CD4-positive, alpha-beta T cell treated with Interleukin-6 for 4 hours (primary cell): ENCODE measurements around the gene ERVFRD-1.
"Not testable (repeated sequence)": the region's sequence is repeated elsewhere in the genome, so short reads cannot be mapped to it uniquely, and the experiment has no call there.

Experiments used
- DNase-seq: peaks from one replicate; pipeline ENCODE4 v3.0.0-alpha.2; 2020; ENCODE audit warnings: mixed read lengths

The ERVFRD-1 gene

DNA sequence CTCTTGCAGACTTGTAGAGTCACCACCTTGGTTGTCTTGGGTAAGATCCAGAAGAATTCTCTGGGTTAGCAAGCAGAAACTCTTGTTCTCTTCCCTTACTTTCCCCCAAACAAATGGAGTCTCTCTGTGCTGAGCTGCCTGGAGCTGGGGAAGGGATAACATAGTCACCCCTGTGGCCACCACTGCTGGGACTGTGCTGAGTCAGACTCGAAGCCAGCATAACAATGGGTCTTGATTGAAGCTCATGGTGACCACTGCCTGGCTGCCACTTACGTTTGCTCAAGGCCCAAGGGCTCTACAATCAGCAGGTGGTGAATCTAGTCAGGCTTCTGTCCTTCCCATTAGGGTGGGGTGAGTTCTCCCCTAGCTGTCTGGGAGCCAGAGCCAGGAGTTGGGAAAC lies 15.4 kb upstream of the ERVFRD-1 start:
- no peak for DNase-seq

DNA sequence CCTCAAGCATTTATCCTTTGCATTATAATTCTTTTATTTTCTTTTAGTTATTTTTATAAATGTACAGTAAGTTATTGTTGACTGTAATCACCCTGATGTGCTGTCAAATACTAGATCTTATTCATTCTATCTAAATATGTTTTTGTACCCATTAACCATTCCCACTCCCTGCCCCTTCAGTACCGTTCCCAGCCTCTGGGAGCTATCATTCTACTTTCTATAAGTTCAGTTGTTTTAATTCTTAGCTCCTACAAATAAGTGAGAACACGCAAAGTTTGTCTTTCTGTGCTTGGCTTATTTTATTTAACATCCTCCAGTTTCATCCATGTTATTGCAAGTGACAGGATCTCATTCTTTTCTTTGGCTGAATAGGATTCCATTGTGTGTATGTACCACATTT lies 12.5 kb upstream of the ERVFRD-1 start:
- DNase-seq = no peak

DNA sequence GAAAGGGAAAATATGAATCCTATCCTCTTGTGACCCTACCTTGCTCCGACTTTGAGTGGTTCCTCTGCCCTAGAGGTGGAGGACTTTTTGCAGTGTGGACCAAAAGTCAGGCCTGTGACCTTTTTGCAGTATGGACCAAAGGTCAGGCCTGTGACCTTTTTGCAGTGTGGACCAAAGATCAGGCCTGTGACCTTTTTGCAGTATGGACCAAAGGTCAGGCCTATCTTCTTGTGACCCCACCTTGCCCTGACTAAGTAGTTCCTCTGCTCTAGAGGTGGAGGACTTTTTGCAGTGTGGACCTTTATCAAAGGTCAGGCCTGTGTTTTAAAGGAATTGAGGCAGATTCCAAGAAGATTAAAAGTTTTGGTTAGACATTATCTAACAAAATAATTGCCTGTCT lies 10.9 kb upstream of the ERVFRD-1 start:
- DNase-seq = no peak

DNA sequence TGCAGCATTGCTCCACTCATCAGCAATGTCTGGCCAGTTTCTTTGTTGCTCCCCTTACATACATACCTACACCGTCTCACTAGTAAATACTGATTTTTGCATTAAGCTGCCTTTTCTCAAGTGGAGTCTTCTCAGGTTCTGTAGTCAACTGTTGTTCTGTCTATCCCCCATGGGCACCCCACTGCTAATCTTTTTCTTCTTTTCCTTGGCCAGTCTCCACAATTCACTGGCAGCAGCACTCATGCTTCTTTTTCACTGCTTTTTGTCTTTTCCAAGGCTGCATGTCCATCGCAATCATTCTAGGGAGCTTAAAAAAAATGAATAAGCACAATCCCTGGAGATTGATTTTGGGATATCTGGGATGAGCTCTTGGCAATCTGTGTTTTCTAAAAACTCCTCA lies 10.3 kb upstream of the ERVFRD-1 start:
- no peak for DNase-seq

DNA sequence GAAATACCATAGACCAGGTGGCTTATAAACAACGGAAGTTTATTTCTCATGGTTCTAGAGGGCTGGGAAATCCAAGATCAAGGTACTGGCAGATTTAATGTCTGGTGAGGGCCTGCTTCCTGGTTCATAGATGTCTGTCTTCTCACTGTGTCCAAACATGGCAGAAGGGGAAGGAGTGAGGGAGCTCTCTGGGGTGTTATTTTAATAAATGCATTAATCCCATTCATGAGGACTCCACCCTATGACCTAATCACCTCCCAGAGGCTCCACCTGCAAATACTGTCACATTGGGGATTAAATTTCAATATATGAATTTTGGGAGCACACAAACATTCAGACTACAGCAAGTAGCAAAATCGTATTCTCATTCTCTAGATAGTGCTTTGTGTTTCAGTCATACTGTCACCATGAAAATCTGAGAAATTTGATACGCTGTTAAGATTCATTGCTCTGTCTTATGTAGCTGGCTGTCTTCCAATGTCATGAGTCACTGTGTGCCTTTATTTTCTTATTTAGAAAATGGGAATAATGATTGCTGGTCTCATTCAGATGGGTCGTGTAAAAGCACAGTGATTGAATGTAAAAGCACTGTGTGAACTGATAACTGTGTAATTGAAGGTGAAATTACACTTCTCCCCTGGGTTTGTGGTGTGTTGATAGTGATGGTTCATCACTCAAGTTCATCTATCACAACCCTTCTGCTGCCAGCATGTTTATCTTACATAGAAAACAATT lies 8.9 kb upstream of the ERVFRD-1 start:
- no peak for DNase-seq

DNA sequence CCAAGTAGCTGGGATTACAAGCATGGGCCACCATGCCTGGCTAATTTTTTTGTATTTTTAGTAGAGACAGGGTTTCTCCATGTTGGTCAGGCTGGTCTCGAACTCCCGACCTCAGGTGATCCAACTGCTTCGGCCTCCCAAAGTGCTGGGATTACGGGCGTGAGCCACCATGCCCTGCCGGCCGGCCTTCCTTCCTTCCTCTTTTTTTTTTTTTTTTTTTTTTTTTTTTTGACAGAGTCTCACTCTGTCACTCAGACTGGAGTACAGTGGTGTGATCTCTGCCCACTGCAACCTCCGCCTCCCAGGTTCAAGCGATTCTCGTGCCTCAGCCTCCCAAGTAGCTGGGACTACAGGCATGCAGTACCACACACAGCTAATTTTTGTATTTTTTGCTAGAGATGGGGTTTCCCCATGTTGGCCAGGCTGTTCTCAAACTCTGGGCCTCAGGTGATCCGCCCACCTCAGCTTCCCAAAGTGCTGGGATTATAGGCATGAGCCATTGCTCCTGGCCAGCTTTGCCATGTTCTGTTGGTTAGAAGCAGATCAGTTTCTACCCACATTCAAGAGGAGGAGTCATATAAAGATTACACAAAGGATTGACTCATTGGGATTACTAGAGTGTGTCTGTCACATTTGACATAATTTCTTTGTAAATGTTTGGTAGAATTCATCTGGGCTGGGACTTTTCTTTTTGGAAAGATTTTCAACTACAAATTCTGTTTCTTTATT lies 4.4 kb upstream of the ERVFRD-1 start:
- not testable (repeated sequence) for DNase-seq

DNA sequence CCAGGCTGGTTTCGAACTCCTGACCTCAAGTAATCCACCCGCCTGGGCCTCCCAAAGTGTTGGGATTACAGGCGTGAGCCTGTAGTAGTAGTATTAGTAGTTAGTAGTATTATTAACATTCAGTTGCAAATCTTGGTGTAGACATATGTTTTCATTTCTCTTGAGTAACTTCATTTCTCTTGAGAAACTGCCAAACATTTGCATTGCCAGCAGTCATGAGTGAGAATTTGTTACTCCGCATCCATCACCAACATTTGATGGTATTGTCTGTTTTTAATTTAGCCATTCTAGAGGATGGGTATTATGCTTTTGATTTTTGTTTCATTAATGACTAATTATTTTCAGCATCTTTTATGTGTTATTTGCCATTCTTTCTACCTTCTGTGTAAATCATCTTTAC lies 1.5 kb upstream of the ERVFRD-1 start:
- DNase-seq = no peak

DNA sequence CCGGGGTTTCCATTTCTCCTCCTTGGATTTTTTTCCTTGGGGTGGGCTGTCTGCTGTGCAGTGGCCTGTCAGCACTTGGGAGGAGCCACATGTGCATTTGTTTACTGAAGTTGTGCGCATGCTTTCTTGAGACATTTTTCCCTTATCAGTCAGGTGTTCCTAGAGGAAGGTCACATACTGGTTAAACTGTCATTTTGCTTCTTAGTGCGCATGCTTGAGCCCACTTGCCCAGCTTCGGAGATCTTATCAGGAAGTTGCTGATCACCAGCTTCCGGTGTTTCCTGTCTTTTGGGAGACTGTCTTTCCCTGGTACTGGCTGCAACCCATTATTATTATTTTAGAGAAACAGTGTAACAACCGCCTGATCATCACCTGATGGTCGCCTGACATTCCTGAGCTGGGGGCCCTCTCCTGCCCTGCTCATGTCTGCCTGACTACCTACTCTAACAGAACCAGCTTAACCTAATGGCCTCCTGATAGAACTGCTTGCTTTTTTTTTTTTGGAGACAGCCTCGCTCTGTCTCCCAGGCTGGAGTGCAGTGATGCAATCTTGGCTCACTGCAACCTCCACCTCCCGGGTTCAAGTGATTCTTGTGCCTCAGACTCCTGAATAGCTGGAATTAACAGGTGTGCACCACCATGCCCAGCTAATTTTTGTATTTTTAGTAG lies 378 bp upstream of the ERVFRD-1 start:
- DNase-seq = peak; percentile 16

DNA sequence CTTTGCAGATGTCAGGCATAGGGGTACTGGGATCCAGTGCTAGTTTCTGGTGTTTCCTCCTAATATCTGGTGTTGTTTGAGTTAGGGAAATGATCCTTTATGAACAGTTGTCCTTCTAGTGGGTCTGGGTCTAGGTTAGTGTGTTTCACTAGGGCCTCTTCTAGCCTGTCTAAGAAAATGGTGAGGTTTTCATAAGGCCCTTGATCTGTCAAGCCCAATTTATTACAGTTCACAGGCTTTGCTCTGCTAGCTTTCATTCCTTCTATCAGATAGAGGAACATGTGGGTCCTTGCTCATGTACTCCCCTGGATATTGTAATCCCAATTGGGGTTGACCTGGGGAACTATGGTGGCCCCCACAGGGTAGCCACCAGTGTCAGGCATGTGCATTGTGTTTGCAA lies 2.8 kb downstream of the ERVFRD-1 start:
- no peak for DNase-seq

DNA sequence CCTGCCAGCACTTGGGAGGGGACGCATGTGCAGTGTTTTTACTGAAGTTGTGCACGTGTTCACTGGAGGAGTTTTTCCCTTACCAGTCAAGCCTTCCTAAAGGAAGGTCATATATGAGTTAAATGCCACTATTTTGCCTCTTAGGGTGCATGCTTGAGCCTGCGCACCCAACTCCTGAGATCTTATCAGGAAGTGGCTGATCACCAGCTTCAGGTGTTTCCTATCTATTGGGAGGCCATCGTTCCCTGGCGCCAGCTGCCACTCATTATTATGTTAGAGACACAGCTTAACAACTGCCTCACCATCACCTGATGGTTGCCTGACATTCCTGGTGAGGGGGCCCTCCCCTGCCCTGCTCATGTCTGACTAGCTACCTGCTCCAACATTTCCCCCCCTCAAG lies 8.5 kb downstream of the ERVFRD-1 start:
- no peak for DNase-seq

DNA sequence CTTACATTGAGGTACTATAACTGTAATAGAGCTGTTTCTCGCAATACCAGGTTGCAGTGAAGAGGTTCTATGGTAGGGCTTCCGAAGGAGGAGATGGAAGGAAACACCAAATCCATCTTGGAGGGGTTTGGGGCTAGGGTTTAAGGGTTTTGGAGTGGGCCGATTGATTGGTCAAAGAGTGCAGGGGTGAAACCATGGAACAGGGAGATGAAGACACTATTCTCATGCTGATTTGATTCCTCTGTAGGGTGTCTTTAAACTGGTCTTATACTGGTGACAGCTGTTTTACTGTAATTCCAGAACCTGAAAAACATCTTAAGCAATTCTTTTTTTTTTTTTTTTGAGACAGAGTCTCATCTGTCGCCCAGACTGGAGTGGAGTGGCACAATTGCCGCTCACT lies 10.1 kb downstream of the ERVFRD-1 start:
- DNase-seq = no peak

DNA sequence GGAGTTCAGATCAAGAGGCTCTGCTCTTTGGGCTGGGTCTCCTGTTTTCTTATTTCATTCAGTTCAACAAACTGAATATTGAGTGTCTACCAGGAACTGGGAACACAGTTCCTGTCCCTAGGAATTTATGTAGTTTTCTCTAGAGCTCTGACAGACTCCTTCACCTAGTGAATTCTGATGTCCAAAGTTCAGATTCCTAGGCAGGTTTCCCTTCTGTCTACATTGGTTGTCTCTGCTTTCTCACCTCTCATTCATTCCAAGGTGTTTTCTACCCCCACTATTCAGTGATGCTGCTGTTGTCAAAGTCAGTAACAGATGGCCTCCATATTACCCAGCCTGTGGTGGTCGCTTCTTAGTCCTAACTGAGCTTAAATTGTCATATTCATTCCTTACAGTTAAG lies 13.5 kb downstream of the ERVFRD-1 start:
- no peak for DNase-seq

DNA sequence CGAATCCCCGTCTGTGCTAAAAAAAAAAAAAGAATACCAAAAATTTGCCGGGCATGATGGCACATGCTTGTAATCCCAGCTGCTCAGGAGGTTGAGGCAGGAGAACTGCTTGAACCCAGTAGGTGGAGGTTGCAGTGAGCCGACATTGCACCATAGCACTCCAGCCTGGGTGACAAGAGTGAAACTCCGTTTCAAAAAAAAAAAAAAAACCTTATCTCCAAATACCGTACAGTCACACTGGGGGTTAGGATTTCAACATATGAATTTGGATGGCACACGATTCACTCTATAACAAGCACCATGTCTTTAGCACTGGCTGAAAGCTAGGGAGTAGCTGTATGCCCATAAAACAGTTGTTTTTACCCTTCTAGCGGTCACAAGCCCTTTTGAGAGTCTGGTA lies 14.0 kb downstream of the ERVFRD-1 start:
- no peak for DNase-seq

DNA sequence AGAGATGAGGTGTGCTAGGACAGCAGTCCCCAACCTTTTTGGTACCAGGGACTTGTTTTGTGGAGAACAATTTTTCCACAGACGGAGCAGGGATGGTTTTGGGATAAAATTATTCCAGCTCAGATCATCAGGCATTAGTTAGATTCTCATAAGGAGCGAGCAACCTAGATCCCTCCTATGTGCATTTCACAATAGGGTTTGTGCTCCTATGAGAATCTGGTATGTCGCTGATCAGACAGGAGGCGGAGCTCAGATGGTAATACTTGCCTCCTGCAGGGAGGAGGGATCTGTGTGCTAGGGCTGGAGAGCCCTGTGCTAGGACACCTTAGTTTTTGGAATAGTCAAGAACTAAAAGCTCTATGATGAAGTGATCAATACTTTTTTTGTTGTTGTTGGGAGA lies 15.4 kb downstream of the ERVFRD-1 start:
- peak; percentile 17 for DNase-seq

DNA sequence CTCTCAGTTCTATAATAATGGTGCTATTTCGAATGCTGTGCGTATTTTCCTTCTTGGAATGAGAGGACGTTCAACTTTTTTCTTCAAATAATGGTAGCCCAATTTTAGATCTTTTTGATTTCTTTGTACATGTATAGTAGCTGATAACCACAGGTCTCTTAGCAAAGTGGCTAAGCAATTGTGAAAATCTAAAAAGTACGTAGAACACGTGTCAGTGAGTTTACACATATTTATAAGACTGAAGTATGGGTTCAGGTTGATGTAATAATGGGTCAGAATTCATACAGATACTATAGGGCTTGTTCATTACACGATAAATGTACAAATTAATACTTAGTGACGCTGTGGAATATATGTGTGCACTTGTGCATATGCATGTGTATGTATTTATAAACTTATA lies 16.6 kb downstream of the ERVFRD-1 start:
- no peak for DNase-seq

DNA sequence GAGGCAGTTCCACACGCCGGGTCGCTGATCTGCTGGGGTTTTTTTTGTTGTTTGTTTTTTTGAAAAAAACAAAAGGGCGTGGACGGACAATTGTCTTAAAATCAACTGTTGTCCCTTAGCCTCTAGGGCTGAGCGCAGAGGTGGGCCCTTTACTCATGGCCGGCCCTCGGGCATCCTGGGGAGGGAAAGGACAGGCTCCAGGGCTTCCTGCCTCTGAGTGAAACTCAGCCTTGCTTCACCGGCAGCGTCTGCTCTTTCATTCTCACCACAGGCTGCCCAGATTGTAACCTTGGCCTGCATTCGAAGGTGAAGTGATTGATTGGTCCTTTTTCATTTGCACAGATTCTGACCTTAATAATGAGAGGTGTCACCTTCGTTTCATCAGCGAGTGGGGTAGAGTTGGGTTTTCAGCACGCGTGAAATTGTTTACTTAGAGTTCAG lies 17.1 kb downstream of the ERVFRD-1 start:
- peak; percentile 53 for DNase-seq

DNA sequence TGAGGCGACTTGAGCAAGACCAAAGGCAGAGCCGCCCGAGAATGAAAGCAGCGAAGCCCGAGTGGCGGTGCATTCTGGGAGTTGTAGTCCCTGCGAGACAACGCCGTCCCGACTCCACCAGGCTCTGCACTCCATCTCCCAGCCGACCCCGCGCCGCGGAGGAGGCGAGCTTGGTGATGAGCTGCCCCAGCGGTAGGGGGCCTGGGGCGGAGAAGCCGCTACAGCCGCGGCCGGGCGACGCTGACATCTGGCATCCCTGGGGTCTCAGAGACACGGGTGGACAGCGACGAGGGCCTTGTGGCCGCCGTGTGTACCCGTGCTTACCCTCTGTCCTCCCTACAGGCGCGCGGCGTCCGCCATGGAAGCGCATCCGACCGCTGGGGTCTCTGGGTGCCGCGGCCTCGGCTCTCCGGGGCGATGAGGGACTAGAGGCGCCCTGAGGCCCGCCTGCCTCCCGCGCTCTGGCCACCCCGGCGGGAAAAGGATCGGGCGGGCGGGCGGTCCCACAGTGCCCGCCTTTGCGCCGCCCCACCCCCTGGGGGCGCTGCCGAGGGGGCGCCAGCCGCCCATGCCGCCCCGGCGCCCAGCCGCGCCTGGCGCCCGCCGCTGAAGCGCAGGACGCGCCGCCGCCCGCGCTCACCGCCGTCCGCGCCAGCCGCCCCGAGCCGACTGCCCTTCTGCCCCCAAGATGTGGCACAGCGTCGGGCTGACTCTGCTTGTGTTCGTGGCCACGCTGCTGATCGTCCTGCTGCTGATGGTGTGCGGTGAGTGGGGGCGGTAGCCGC lies 17.7 kb downstream of the ERVFRD-1 start, which contains the start of gene SMIM13:
TSS of gene SMIM13 (plus strand) at position 209 of the 785 bp plus-strand sequence. CDS start at position 689, 480 bp downstream.
- DNase-seq = peak; percentile 95

DNA sequence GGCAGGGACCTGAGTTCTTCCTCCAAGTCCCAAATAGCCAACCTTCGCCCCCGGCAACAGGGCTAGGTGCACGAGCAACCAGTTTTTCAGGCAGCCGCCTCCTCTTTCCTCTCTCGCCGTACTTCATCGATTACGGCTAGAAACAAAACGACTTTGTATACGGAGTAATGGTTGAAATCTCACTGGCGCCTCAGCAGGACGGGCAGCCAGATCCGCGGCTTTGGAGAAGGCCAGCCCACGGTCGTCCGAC lies 18.2 kb downstream of the ERVFRD-1 start:
- DNase-seq = no peak

DNA sequence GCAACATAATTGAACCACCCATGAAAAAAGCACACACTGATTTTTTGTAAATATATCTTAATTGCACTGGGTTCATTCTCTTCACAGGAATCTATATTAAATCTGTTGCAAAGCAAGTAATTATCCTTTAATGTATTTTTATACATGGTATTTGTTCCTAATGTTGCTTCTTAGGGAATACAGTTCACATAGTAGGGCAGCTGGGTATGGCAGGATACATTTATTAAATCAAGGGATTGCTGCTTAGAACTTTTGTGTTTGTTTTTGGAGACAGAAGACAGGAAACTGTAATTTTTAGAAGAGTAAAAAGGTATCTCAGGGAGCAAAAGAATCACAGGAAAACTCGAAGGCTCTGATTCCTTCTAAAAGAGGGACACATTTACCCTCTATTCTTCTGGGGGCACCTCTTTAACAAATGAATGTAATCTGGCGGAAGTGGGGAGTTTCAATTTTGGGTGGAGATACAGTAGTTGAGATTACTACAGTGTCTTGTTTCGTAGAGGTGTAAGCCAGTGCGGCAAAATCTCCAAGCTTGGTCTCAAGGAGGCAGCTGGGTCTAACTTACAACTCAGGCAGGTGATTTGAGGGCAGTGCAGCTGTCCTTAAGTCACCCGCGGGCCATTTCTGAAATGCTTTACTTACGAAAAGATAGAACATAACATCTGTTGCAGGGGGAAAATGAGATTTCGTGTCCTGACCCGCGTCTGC lies 18.7 kb downstream of the ERVFRD-1 start:
- no peak for DNase-seq

DNA sequence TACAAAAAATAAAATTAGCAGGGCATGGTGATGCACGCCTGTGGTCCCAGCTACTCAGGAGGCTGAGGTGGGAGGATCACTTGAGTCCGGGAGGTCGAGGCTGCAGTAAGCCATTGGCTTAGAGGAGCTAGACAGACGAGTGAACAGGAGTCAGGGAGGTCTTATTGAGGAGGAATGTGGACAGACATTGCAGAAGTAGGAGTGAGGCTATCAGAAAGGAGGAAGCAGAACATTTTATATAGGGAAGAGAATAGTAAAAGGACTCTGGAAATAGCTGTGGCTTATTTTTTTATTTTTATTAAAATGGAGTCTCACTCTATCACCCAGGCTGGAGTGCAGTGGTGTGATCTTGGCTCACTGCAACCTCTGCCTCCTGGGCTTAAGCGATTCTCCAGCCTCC lies 20.4 kb downstream of the ERVFRD-1 start:
- DNase-seq = not testable (repeated sequence)

DNA sequence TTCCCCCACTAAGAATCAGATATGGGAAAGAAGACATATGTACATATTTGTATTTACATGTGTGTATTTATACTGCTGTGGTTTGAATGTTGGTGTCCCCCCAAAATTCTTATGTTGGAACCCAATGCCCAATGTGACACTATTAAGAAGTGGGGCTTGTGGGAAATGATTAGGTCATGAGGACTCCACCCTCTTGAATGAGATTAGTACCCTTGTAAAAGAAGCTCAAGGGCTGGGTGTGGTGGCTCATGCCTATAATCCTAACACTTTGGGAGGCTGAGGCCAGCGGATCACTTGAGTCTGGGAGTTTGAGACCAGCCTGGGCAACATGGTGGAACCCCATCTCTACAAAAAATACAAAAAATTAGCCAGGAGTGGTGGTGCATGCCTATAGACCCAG lies 21.8 kb downstream of the ERVFRD-1 start:
- no peak for DNase-seq

DNA sequence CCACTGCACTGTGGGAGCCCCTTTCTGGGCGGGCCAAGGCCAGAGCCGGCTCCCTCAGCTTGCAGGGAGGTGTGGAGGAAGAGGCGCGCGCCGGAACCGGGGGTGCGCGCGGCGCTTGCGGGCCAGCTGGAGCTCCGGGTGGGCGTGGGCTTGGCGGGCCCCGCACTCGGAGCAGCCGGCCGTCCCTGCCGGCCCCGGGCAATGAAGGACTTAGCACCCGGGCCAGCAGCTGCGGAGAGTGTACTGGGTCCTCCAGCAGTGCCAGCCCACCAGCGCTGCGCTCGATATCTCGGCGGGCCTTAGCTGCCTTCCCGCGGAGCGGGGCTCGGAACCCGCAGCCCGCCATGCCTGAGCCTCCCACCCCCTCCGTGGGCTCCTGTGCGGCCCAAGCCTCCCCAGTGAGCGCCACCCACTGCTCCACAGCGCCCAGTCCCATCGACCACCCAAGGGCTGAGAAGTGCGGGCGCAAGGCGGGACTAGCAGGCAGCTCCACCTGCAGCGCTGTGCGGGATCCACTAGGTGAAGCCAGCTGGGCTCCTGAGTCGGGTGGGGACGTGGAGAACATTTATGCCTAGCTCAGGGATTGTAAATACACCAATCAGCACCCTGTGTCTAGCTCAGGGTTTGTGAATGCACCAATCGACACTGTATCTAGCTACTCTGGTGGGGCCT lies 24.2 kb downstream of the ERVFRD-1 start:
- DNase-seq = not testable (repeated sequence)
